NCI-H187 treated with DMSO at 0.1 percent for 48 hours (cell line): ENCODE measurements around the gene SEPTIN12.
A peak's percentile ranks its signal among the peaks of the same experiment; 100 is the strongest.
"Not testable (repeated sequence)": the region's sequence is repeated elsewhere in the genome, so short reads cannot be mapped to it uniquely, and the experiment has no call there.

Source experiments
- DNase-seq: peaks from one replicate; lab custom pipeline; 2025; lab: John Stamatoyannopoulos, UW

Gene SEPTIN12

GRCh38 chr16:4752351-4753100 lies 35.6 kb downstream of the SEPTIN12 start:
- DNase-seq: no peak

GRCh38 chr16:4750896-4751295 lies 37.2 kb downstream of the SEPTIN12 start:
- no peak for DNase-seq

GRCh38 chr16:4749700-4750257 lies 38.4 kb downstream of the SEPTIN12 start:
- no peak for DNase-seq

- DNase-seq: no peak
Measured at GRCh38 chr16:4748682-4749411, 39.3 kb downstream of the SEPTIN12 start.

- no peak for DNase-seq
Measured at GRCh38 chr16:4747906-4748681, 40.1 kb downstream of the SEPTIN12 start.

GRCh38 chr16:4746991-4747574 lies 41.1 kb downstream of the SEPTIN12 start:
- no peak for DNase-seq

- no peak for DNase-seq
Measured at GRCh38 chr16:4746215-4746614, 41.9 kb downstream of the SEPTIN12 start.

GRCh38 chr16:4745274-4745569 lies 42.9 kb downstream of the SEPTIN12 start:
- no peak for DNase-seq

GRCh38 chr16:4744555-4745273 lies 43.4 kb downstream of the SEPTIN12 start:
- DNase-seq: no peak

- no peak for DNase-seq
Measured at GRCh38 chr16:4743226-4743878, 44.8 kb downstream of the SEPTIN12 start.

GRCh38 chr16:4738370-4738769 lies 49.8 kb downstream of the SEPTIN12 start:
- DNase-seq: not testable (repeated sequence)

GRCh38 chr16:4737545-4737944 lies 50.6 kb downstream of the SEPTIN12 start:
- DNase-seq: no peak

GRCh38 chr16:4736546-4736945 lies 51.6 kb downstream of the SEPTIN12 start:
- no peak for DNase-seq

GRCh38 chr16:4734730-4735535 lies 53.2 kb downstream of the SEPTIN12 start:
- DNase-seq: no peak

- DNase-seq: peak; percentile 22
Measured at GRCh38 chr16:4734063-4734729, 53.9 kb downstream of the SEPTIN12 start, which contains the start of the genes ANKS3 and DNAAF8. Gene ANKS3, minus strand, starts transcription at chr16:4734271. Its CDS starts 4,122 bp downstream, at chr16:4730149. Gene DNAAF8, plus strand, starts transcription at chr16:4734537. Its CDS starts 1,978 bp downstream, at chr16:4736515.

GRCh38 chr16:4733747-4734062 lies 54.4 kb downstream of the SEPTIN12 start:
- DNase-seq: no peak

GRCh38 chr16:4733211-4733742 lies 54.9 kb downstream of the SEPTIN12 start:
- DNase-seq: no peak

GRCh38 chr16:4729876-4730275 lies 58.3 kb downstream of the SEPTIN12 start:
- no peak for DNase-seq

GRCh38 chr16:4728676-4729075 lies 59.5 kb downstream of the SEPTIN12 start:
- DNase-seq: no peak
